Panc1 (cell line): ENCODE results near the gene DCAF4. TPM values are rescaled to one million over a fixed set of nuclear protein-coding genes. Genes with fewer than 3 reads are reported as not detected.

ENCODE experiments used
- ATAC-seq: fragments of 200-7000 bp; cut with Tn5 transposase; 2 replicates; pipeline ENCODE4 v1.9.1; 2020; ENCODE audit warnings: mild to moderate bottlenecking, moderate library complexity
- BruUV-seq: library from RNA; stranded (reverse); fragments of 400-500 nt; replicated peaks from 2 replicates; lab custom pipeline; 2021; lab: Mats Ljungman, UMichigan
- CTCF ChIA-PET: fragments of 300-600 bp; sonication (Branson Sonifier 250); formaldehyde crosslinking; loops from one replicate; lab custom pipeline; 2022; ENCODE audit warnings: antibody characterized with exemption; lab: Charles Lee
- POLR2A ChIA-PET: fragments of 300-600 bp; sonication (Branson Sonifier 250); formaldehyde crosslinking; loops from one replicate; lab custom pipeline; 2022; ENCODE audit warnings: antibody characterized with exemption; lab: Charles Lee
- DNase-seq: peaks from one replicate; pipeline ENCODE4 v3.0.0-alpha.2; 2010; ENCODE audit warnings: low read depth, low spot score
- H3K27ac ChIP-seq: 2 replicates; pipeline ENCODE4 v1.5.1; 2011; ENCODE audit warnings: mild to moderate bottlenecking, low read length, inconsistent platforms
- H3K27me3 ChIP-seq: fragments of 200-500 bp; sonication (Bioruptor generic); 2 replicates; pipeline ENCODE4 v1.6.0; 2014; ENCODE audit warnings: low read length, inconsistent platforms; ENCODE audit not compliant: control insufficient read depth, insufficient read depth
- H3K36me3 ChIP-seq: fragments of 200-500 bp; sonication (Bioruptor generic); 2 replicates; pipeline ENCODE4 v1.5.1; 2014; ENCODE audit warnings: inconsistent platforms, mild to moderate bottlenecking, low read length, moderate library complexity; ENCODE audit not compliant: control insufficient read depth, insufficient read depth
- H3K4me1 ChIP-seq: 2 replicates; pipeline ENCODE4 v1.5.1; 2011; ENCODE audit warnings: inconsistent platforms, mild to moderate bottlenecking, low read length, moderate library complexity; ENCODE audit not compliant: control insufficient read depth, insufficient read depth
- H3K4me3 ChIP-seq, 2 experiments: 2 replicates each; pipeline ENCODE4 v1.5.1; 2011 to 2012; ENCODE audit warnings: low read depth in 2 of 2, low read length in 2 of 2, mild to moderate bottlenecking in 2 of 2, inconsistent platforms in 1 of 2, moderate library complexity in 1 of 2
- H3K9me3 ChIP-seq: fragments of 200-500 bp; sonication (Bioruptor generic); 2 replicates; pipeline ENCODE4 v1.5.1; 2014; ENCODE audit warnings: low read depth, mild to moderate bottlenecking, inconsistent platforms, low read length, moderate library complexity; ENCODE audit not compliant: control insufficient read depth, insufficient read depth
- CTCF ChIP-seq: fragments of 450-650 bp; IDR thresholded peaks from 2 replicates; pipeline ENCODE4 v1.5.1; 2017; ENCODE audit warnings: mild to moderate bottlenecking
- POLR2AphosphoS5 ChIP-seq: IDR thresholded peaks from 2 replicates; pipeline ENCODE4 v1.6.1; 2012; ENCODE audit warnings: mild to moderate bottlenecking, low read depth, low read length, moderate library complexity
- SIN3A ChIP-seq: IDR thresholded peaks from 2 replicates; pipeline ENCODE4 v1.6.1; 2012; ENCODE audit warnings: low read depth, mild to moderate bottlenecking, low read length, moderate library complexity, borderline replicate concordance; ENCODE audit not compliant: insufficient read depth
- TCF7L2 ChIP-seq: IDR thresholded peaks from 2 replicates; pipeline ENCODE4 v1.6.1; 2011; ENCODE audit warnings: mild to moderate bottlenecking, low read depth, low read length, inconsistent platforms
- in situ Hi-C: cut with HindIII; loops from 2 replicates; pipeline ENCODE4 v1.10.0; 2016; ENCODE audit warnings: low sequenced_read_pairs, low pct_unique_long_range_greater_than_20kb
- intact Hi-C: fragments of 100-400 bp; cut with micrococcal nuclease; formaldehyde crosslinking; loops from one replicate; pipeline ENCODE4 v1.10.0; 2022; ENCODE audit not compliant: unreplicated experiment
- total RNA-seq: library from RNA; stranded (reverse); gene quantifications from one replicate; pipeline ENCODE4 v1.2.1, GENCODE V29; 2021; ENCODE audit not compliant: unreplicated experiment
- TF ChIP-seq, protein P1 (sequence below), 2 experiments: IDR thresholded peaks; 2 replicates each; pipeline ENCODE4 v1.6.1; 2011 to 2012; ENCODE audit warnings: low read depth in 2 of 2, control low read depth in 1 of 2, low read length in 1 of 2, mild to moderate bottlenecking in 1 of 2, moderate library complexity in 1 of 2; ENCODE audit not compliant: insufficient read depth in 1 of 2

Gene DCAF4
- total RNA-seq, 1 experiment from 2014 or later = 18.2 TPM

GRCh38 chr14:72891666-72892102 lies 34.6 kb upstream of the DCAF4 start:
- no peak for ATAC-seq
- TF ChIP-seq CTCF (no peak), TCF7L2 (no peak), SIN3A (no peak), POLR2AphosphoS5 (no peak)
- TF ChIP-seq, protein P1, sequence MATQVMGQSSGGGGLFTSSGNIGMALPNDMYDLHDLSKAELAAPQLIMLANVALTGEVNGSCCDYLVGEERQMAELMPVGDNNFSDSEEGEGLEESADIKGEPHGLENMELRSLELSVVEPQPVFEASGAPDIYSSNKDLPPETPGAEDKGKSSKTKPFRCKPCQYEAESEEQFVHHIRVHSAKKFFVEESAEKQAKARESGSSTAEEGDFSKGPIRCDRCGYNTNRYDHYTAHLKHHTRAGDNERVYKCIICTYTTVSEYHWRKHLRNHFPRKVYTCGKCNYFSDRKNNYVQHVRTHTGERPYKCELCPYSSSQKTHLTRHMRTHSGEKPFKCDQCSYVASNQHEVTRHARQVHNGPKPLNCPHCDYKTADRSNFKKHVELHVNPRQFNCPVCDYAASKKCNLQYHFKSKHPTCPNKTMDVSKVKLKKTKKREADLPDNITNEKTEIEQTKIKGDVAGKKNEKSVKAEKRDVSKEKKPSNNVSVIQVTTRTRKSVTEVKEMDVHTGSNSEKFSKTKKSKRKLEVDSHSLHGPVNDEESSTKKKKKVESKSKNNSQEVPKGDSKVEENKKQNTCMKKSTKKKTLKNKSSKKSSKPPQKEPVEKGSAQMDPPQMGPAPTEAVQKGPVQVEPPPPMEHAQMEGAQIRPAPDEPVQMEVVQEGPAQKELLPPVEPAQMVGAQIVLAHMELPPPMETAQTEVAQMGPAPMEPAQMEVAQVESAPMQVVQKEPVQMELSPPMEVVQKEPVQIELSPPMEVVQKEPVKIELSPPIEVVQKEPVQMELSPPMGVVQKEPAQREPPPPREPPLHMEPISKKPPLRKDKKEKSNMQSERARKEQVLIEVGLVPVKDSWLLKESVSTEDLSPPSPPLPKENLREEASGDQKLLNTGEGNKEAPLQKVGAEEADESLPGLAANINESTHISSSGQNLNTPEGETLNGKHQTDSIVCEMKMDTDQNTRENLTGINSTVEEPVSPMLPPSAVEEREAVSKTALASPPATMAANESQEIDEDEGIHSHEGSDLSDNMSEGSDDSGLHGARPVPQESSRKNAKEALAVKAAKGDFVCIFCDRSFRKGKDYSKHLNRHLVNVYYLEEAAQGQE (IDR thresholded peaks at IDR 0.05; ENCODE audit: insufficient read depth in 1 of 2, low read depth in 2 of 2, low read length in 1 of 2) = no peak
- peaks cover 30% of the 10 kb centered on the region for H3K27me3 ChIP-seq
- intact Hi-C loops (no loop called here), in situ Hi-C loops (no loop called here)
- CTCF ChIA-PET = interaction anchor here (0.6 kb wide), 2 partner anchors 9 to 12 kb away, joined by 4 to 5 read pairs; no protein-coding TSS in a partner anchor
- H3K4me1 ChIP-seq = peaks cover 7% of the 10 kb centered on the region; the same call in 1 of the 2 replicates
- H3K36me3 ChIP-seq = peaks cover 3% of the 10 kb centered on the region; the same call in 1 of the 2 replicates
- no peaks in the 10 kb centered on the region for H3K9me3 ChIP-seq
- peak overlapping the region; percentile 55 to 67 for H3K4me3 ChIP-seq
- DNase-seq = no peak
- H3K27ac ChIP-seq = no peak overlapping the region
- POLR2A ChIA-PET = interaction anchor here (1.2 kb wide), 1 partner anchor 26 kb away, joined by 11 read pairs; no protein-coding TSS in a partner anchor
- no TSS peak for BruUV-seq

DNA sequence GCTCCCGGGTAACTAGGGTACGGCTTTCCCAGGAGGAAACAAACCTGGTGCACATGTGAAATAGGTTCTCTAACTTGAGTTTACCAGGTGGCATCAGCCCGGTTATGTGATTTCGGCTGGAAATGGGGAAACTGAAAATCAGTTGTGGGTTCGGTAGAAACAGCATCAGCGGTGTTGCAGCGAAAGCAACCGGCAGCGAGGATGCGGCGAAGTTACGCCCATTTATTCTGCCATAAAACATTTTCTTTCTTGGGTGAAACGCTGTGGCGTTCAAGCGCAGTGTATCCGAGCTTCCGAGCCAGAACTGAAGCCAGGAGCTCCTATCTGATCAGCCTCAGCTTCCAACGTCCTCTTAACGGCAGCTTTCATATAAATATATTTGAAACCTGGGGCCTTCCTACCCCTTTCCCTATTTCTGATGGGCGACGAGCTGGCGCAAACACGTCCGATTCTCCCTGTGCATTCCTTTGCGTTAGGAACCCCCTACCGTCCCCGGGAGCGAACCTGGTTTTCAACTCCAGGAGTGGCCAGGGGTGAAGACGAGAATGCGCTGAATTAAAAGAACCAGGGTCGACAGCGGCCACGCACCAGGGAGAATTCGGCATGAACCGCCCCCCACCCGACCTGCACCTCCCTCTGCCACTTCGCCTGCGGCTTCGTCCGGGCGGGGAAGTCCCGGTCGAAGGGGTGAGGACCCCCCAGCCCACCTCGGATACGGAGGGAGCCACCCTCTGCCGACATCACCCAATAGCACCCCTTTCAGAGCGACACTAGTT lies 34.0 kb upstream of the DCAF4 start:
- Histone ChIP-seq H3K4me1 (peaks cover 7% of the 10 kb centered on the region; the same call in 1 of the 2 replicates), H3K4me3 (peak overlapping the region; percentile 55 to 67), H3K27me3 (peaks cover 30% of the 10 kb centered on the region), H3K27ac (no peak overlapping the region), H3K36me3 (peaks cover 3% of the 10 kb centered on the region; the same call in 1 of the 2 replicates), H3K9me3 (no peaks in the 10 kb centered on the region)
- ChIA-PET CTCF (no interaction called here), POLR2A (no interaction called here)
- no TSS peak for BruUV-seq
- intact Hi-C loops = no loop called here
- in situ Hi-C loops = no loop called here
- TF ChIP-seq TCF7L2 (no peak), CTCF (no peak), SIN3A (no peak), POLR2AphosphoS5 (no peak)
- TF ChIP-seq, protein P1 (IDR thresholded peaks at IDR 0.05; ENCODE audit: insufficient read depth in 1 of 2, low read depth in 2 of 2, low read length in 1 of 2) = no peak
- ATAC-seq (no peak), DNase-seq (no peak)
